ENCODE data around the gene SERF2.
"Not testable (repeated sequence)": the region's sequence is repeated elsewhere in the genome, so short reads cannot be mapped to it uniquely, and the experiment has no call there.

SERF2 gene

GRCh38 chr15:43791993-43792760, at the start of gene SERF2:
SERF2 (plus strand) TSS chr15:43792320; CDS start chr15:43792377, 57 bp downstream.
- peak; percentile 100 for DNase-seq

GRCh38 chr15:43746245-43746902, 45.7 kb upstream of the SERF2 start, which contains the start of gene PDIA3:
PDIA3 (plus strand) TSS chr15:43746438; CDS start chr15:43746540, 102 bp downstream.
- peak; percentile 88 to 91 for DNase-seq

- not testable (repeated sequence) for DNase-seq
Observed at GRCh38 chr15:43746903-43747309, 45.2 kb upstream of the SERF2 start.

- no peak for DNase-seq
Observed at GRCh38 chr15:43748376-43748775, 43.7 kb upstream of the SERF2 start.

GRCh38 chr15:43749690-43750345, 42.3 kb upstream of the SERF2 start:
- DNase-seq: peak; percentile 34 to 53

- DNase-seq: no peak
Observed at GRCh38 chr15:43751885-43752284, 40.2 kb upstream of the SERF2 start.

- no peak for DNase-seq
Observed at GRCh38 chr15:43762824-43763223, 29.3 kb upstream of the SERF2 start.

- no peak for DNase-seq
Observed at GRCh38 chr15:43763819-43764446, 28.2 kb upstream of the SERF2 start.

- peak; percentile 68 to 76 for DNase-seq
Observed at GRCh38 chr15:43769584-43770228, 22.4 kb upstream of the SERF2 start.

- no peak for DNase-seq
Observed at GRCh38 chr15:43771816-43772215, 20.3 kb upstream of the SERF2 start.

GRCh38 chr15:43772624-43773023, 19.5 kb upstream of the SERF2 start:
- no peak for DNase-seq

GRCh38 chr15:43774062-43774461, 18.1 kb upstream of the SERF2 start:
- DNase-seq: no peak

GRCh38 chr15:43775411-43775965, 16.6 kb upstream of the SERF2 start:
- DNase-seq: no peak

- peak; percentile 23 to 35 for DNase-seq
Observed at GRCh38 chr15:43776101-43776717, 15.9 kb upstream of the SERF2 start.

GRCh38 chr15:43776718-43777266, 15.3 kb upstream of the SERF2 start, which contains the start of gene ELL3:
ELL3 (minus strand) TSS chr15:43776966; CDS start chr15:43776901, 65 bp downstream.
- DNase-seq: peak; percentile 79 to 81

GRCh38 chr15:43777267-43777914, 14.7 kb upstream of the SERF2 start:
- DNase-seq: peak; percentile 88 to 91

GRCh38 chr15:43779016-43779415, 13.1 kb upstream of the SERF2 start:
- no peak for DNase-seq

GRCh38 chr15:43789409-43789808, 2.7 kb upstream of the SERF2 start:
- no peak for DNase-seq

GRCh38 chr15:43792761-43793476, 799 bp downstream of the SERF2 start:
- peak; percentile 38 to 49 for DNase-seq

GRCh38 chr15:43793647-43794046, 1.5 kb downstream of the SERF2 start:
- no peak for DNase-seq
